Testis (tissue), 2 donors: ENCODE results near the gene NRN1L.

ENCODE experiments used
- CTCF ChIP-seq, 3 experiments: fragments of 450-650 bp in 2 of 3; fragments of 200-600 bp in 1 of 3; sonication (generic) in 1 of 3; IDR thresholded peaks; one replicate each; pipeline ENCODE4 v1.5.1; 2016 to 2019; ENCODE audit warnings: antibody characterized with exemption in 3 of 3, mild to moderate bottlenecking in 2 of 3, moderate library complexity in 1 of 3
- POLR2A ChIP-seq: fragments of 450-650 bp; IDR thresholded peaks from one replicate; pipeline ENCODE4 v1.6.1; 2017; ENCODE audit warnings: antibody characterized with exemption, mild to moderate bottlenecking, moderate library complexity

DNA sequence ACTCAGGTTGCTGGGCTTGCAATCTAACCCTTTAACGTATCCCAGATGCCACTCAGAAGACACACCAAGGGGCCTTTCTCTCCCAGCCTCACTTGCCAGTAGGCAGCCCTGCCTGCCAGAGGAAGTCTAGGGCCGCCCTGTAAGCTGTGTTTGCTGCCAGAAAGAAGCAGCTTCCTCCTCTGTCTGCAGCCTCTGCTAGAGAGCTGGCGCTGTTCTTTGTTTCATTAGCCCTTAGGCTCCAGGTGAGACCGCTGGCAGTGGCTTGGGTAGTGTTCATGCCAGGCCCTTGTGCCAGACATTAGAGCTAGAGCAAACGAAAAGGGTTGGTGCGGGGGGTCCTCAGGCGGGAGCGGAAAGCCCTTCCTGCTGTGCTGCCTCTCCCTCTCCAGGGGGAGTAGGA lies 38.1 kb downstream of the NRN1L start:
- TF ChIP-seq CTCF (IDR thresholded peaks at IDR 0.05) = no peak
- no peak for TF ChIP-seq POLR2A
